OCI-LY7 (cell line): ENCODE measurements around the gene TMEM151A.

Experiments
- EZH2phosphoT487 ChIP-seq: fragments of 200-600 bp; sonication (generic); IDR thresholded peaks from 2 replicates; pipeline ENCODE4 v1.6.1; 2018; ENCODE audit warnings: low read depth, borderline replicate concordance, mild to moderate bottlenecking, mixed run types, antibody characterized with exemption, low read length, moderate library complexity, mixed read lengths
- TF ChIP-seq, protein P1 (sequence below): fragments of 200-600 bp; sonication (generic); conservative IDR thresholded peaks from 2 replicates; pipeline ENCODE4 v1.5.1; 2014; ENCODE audit warnings: mild to moderate bottlenecking, antibody characterized with exemption, low read length, moderate library complexity, mixed read lengths

DNA sequence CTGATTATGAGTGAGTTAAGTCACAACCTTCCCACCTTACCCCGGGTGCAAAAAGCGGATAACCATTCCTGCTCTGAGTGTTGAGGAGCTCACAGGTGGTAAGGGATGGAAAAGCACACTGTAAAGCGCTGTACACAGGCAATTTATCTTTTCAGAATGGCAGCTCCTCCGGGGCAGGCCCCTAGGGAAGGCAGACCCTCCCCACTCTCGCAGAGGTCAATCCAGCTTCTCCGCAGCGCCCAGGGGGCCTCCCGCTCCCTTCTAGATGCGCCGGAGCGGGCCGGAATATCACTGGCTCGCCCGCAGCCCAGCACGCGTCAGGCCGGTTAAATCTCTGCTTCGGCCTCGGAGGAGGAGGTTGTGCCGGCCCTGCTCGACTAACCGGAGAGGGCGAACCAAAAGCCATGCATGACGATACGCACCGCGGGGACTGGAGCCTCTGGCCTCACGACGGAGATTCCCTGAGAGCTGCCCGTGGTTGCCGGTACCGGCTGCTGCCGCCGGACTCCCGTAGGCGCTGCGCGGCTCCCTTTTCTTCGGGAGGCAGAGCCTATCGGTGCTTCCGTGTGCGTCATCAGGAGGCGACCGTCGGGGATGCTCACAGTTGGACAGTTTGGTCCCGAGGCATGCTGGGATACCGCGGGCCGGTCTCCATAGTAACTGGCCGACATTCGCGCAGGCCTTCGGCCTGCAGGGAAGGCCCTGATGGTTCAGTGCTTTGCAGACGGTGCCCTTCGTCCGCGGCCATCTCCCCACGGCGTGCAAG lies 53.0 kb downstream of the TMEM151A start, which contains the start of gene BRMS1:
- TF ChIP-seq, protein P1, sequence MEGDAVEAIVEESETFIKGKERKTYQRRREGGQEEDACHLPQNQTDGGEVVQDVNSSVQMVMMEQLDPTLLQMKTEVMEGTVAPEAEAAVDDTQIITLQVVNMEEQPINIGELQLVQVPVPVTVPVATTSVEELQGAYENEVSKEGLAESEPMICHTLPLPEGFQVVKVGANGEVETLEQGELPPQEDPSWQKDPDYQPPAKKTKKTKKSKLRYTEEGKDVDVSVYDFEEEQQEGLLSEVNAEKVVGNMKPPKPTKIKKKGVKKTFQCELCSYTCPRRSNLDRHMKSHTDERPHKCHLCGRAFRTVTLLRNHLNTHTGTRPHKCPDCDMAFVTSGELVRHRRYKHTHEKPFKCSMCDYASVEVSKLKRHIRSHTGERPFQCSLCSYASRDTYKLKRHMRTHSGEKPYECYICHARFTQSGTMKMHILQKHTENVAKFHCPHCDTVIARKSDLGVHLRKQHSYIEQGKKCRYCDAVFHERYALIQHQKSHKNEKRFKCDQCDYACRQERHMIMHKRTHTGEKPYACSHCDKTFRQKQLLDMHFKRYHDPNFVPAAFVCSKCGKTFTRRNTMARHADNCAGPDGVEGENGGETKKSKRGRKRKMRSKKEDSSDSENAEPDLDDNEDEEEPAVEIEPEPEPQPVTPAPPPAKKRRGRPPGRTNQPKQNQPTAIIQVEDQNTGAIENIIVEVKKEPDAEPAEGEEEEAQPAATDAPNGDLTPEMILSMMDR = no peak
- TF ChIP-seq EZH2phosphoT487 = no peak
